ENCODE results near the gene TIGAR.

Gene TIGAR

GRCh38 chr12:4297617-4298016 lies 23.4 kb upstream of the TIGAR start:
- TF ChIP-seq CTCF (IDR thresholded peaks at IDR 0.05; ENCODE audit: low read depth, low read length), result no peak
- no peaks in the 10 kb centered on the region for H3K9me3 ChIP-seq
- no peak overlapping the region for H3K4me3 ChIP-seq (ENCODE audit: low read depth, low read length)
- peaks cover 97% of the 10 kb centered on the region for H3K27me3 ChIP-seq
- no peak for DNase-seq
- no peaks in the 10 kb centered on the region for H3K4me1 ChIP-seq
- no peaks in the 10 kb centered on the region for H3K36me3 ChIP-seq

- TF ChIP-seq CTCF (IDR thresholded peaks at IDR 0.05; ENCODE audit: low read depth, low read length), result no peak
- Histone ChIP-seq H3K9me3 (no peaks in the 10 kb centered on the region), H3K27me3 (peaks cover 97% of the 10 kb centered on the region), H3K4me3 (ENCODE audit: low read depth, low read length) (no peak overlapping the region), H3K36me3 (no peaks in the 10 kb centered on the region), H3K4me1 (no peaks in the 10 kb centered on the region)
- DNase-seq, result no peak
Observed at GRCh38 chr12:4300883-4301282, 20.1 kb upstream of the TIGAR start.

- no peak for DNase-seq
- no peak for TF ChIP-seq CTCF (IDR thresholded peaks at IDR 0.05; ENCODE audit: low read depth, low read length)
- Histone ChIP-seq H3K4me3 (ENCODE audit: low read depth, low read length) (no peak overlapping the region), H3K9me3 (no peaks in the 10 kb centered on the region), H3K36me3 (no peaks in the 10 kb centered on the region), H3K4me1 (no peaks in the 10 kb centered on the region), H3K27me3 (peaks cover 97% of the 10 kb centered on the region)
Observed at GRCh38 chr12:4301932-4302501, 19.0 kb upstream of the TIGAR start.

- no peaks in the 10 kb centered on the region for H3K36me3 ChIP-seq
- peaks cover 97% of the 10 kb centered on the region for H3K27me3 ChIP-seq
- no peak for TF ChIP-seq CTCF (IDR thresholded peaks at IDR 0.05; ENCODE audit: low read depth, low read length)
- no peak overlapping the region for H3K4me3 ChIP-seq (ENCODE audit: low read depth, low read length)
- H3K9me3 ChIP-seq, result no peaks in the 10 kb centered on the region
- H3K4me1 ChIP-seq, result no peaks in the 10 kb centered on the region
- DNase-seq, result no peak
Observed at GRCh38 chr12:4302881-4303280, 18.1 kb upstream of the TIGAR start.

GRCh38 chr12:4303750-4304149 lies 17.3 kb upstream of the TIGAR start:
- H3K9me3 ChIP-seq, result no peaks in the 10 kb centered on the region
- H3K4me3 ChIP-seq (ENCODE audit: low read depth, low read length), result no peak overlapping the region
- H3K27me3 ChIP-seq, result peaks cover 89% of the 10 kb centered on the region
- no peaks in the 10 kb centered on the region for H3K4me1 ChIP-seq
- no peak for DNase-seq
- TF ChIP-seq CTCF (IDR thresholded peaks at IDR 0.05; ENCODE audit: low read depth, low read length), result no peak
- no peaks in the 10 kb centered on the region for H3K36me3 ChIP-seq

GRCh38 chr12:4307593-4308333 lies 13.2 kb upstream of the TIGAR start:
- DNase-seq, result peak; percentile 81
- Histone ChIP-seq H3K4me1 (no peaks in the 10 kb centered on the region), H3K36me3 (no peaks in the 10 kb centered on the region), H3K9me3 (no peaks in the 10 kb centered on the region), H3K27me3 (peaks cover 59% of the 10 kb centered on the region), H3K4me3 (ENCODE audit: low read depth, low read length) (peak overlapping the region; percentile 31; the same call in 1 of the 2 replicates)
- TF ChIP-seq CTCF (IDR thresholded peaks at IDR 0.05; ENCODE audit: low read depth, low read length), result peak; percentile 83
